ENCODE data around the gene MRPS17. TPM values are rescaled to one million over a fixed set of nuclear protein-coding genes. Genes with fewer than 3 reads are reported as not detected.

MRPS17 gene
- total RNA-seq, 1 experiment from 2014 or later = 38.2 TPM

DNA sequence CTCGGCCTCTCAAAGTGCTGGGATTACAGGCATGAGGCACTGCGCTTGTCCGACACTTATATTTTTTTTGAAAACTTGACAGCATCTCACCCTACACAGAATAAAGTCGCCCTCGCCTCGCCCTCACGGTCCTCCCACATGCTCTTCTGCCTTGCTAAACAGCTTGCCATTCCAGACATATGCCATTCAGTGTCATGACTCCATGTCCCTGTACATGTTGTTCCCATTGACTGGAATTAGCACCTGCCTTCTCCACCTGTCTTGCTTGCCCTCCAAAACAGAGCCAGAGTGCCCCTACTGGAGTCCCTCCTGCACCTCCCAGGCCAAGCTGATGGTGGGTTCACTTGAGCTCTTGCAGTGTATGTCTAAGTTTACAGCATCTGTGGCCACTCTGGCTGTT is 18.9 kb downstream of the MRPS17 start:
- peaks cover 20% of the 10 kb centered on the region for H3F3A ChIP-seq (ENCODE audit: insufficient read depth, low read depth)
- H3K79me2 ChIP-seq (ENCODE audit: low read depth) = peaks cover 68% of the 10 kb centered on the region
- BruUV-seq (replicated peaks) = no TSS peak
- peaks cover 21% of the 10 kb centered on the region for H4K20me1 ChIP-seq (ENCODE audit: insufficient read depth)
- ChIA-PET POLR2A (ENCODE audit: unreplicated experiment) (no interaction called here), CTCF (interaction anchor here (1.4 kb wide), 1 partner anchor 104 kb away, joined by 3 read pairs; no protein-coding TSS in a partner anchor)
- H3K27me3 ChIP-seq (ENCODE audit: insufficient read depth, low read depth) = no peaks in the 10 kb centered on the region
- no peaks in the 10 kb centered on the region for H3K9me3 ChIP-seq (ENCODE audit: insufficient read depth, low read depth)
- no peak overlapping the region for H3K4me2 ChIP-seq
- no peak overlapping the region for H3K4me3 ChIP-seq
- H3K4me1 ChIP-seq (replicated peaks; ENCODE audit: insufficient read depth) = peaks cover 4% of the 10 kb centered on the region; the same call in 1 of the 2 replicates
- TF ChIP-seq EZH2 (IDR thresholded peaks at IDR 0.05; ENCODE audit: low read depth) = no peak
- TF ChIP-seq CTCF (conservative IDR thresholded peaks at IDR 0.05) = no peak
- no peak for DNase-seq
- no peaks in the 10 kb centered on the region for H3K9me2 ChIP-seq (ENCODE audit: insufficient read depth)
- no peak overlapping the region for H3K27ac ChIP-seq
- intact Hi-C loops (cut with micrococcal nuclease; ENCODE audit: unreplicated experiment) = no loop called here
- no peak overlapping the region for H2AFZ ChIP-seq
- no peaks in the 10 kb centered on the region for H3K36me3 ChIP-seq (ENCODE audit: low read depth)

GRCh38 chr7:55970978-55971377 is 19.3 kb downstream of the MRPS17 start:
- Histone ChIP-seq H4K20me1 (ENCODE audit: insufficient read depth) (peaks cover 23% of the 10 kb centered on the region), H3F3A (ENCODE audit: insufficient read depth, low read depth) (peaks cover 16% of the 10 kb centered on the region), H3K9me3 (ENCODE audit: insufficient read depth, low read depth) (no peaks in the 10 kb centered on the region), H2AFZ (no peak overlapping the region), H3K4me2 (no peak overlapping the region), H3K4me1 (replicated peaks; ENCODE audit: insufficient read depth) (no peaks in the 10 kb centered on the region), H3K9me2 (ENCODE audit: insufficient read depth) (no peaks in the 10 kb centered on the region), H3K36me3 (ENCODE audit: low read depth) (no peaks in the 10 kb centered on the region), H3K79me2 (ENCODE audit: low read depth) (peaks cover 64% of the 10 kb centered on the region), H3K4me3 (no peak overlapping the region), H3K27ac (no peak overlapping the region), H3K27me3 (ENCODE audit: insufficient read depth, low read depth) (no peaks in the 10 kb centered on the region)
- ChIA-PET CTCF (interaction anchor here (1.4 kb wide), 1 partner anchor 104 kb away, joined by 3 read pairs; no protein-coding TSS in a partner anchor), POLR2A (ENCODE audit: unreplicated experiment) (no interaction called here)
- intact Hi-C loops (cut with micrococcal nuclease; ENCODE audit: unreplicated experiment) = no loop called here
- TF ChIP-seq EZH2 (IDR thresholded peaks at IDR 0.05; ENCODE audit: low read depth) (no peak), CTCF (conservative IDR thresholded peaks at IDR 0.05) (no peak)
- no peak for DNase-seq
- no TSS peak for BruUV-seq (replicated peaks)

DNA sequence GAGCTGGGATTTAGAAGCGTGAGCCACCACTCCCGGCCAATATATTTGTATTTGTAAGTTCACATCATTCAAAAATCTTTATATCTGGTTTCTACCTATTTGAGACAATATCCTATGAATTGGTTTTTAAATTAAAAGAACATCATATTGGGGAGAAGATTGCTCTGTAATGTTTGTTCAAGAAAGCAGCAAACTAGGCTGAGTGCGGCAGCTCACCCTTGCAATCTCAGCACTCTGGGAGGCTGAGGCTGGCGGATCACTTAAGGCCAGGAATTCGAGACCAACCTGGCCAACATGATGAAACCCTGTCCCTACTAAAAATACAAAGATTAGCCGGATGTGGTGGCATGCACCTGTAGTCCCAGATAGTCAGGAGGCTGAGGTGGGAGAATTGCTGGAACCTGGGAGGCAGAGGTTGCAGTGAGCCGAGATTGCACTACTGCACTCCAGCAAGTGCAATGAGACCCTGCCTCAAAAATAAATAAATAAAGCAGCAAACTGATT is 22.1 kb downstream of the MRPS17 start:
- POLR2A ChIA-PET (ENCODE audit: unreplicated experiment) = interaction anchor here (0.6 kb wide), 1 partner anchor 9 kb away, joined by 15 read pairs; no protein-coding TSS in a partner anchor

More for the DNA sequence above, 22.1 kb downstream of the MRPS17 start:
- Histone ChIP-seq H3K9me2 (ENCODE audit: insufficient read depth) (no peaks in the 10 kb centered on the region), H3K27ac (no peak overlapping the region), H4K20me1 (ENCODE audit: insufficient read depth) (peaks cover 33% of the 10 kb centered on the region), H3K4me3 (no peak overlapping the region), H3K79me2 (ENCODE audit: low read depth) (peaks cover 39% of the 10 kb centered on the region), H3F3A (ENCODE audit: insufficient read depth, low read depth) (peaks cover 12% of the 10 kb centered on the region; the same call in 1 of the 2 replicates), H3K27me3 (ENCODE audit: insufficient read depth, low read depth) (no peaks in the 10 kb centered on the region), H3K4me1 (replicated peaks; ENCODE audit: insufficient read depth) (0 out of 2 replicates have a peak, but pooled peaks cover 3% of the 10 kb centered on the region), H3K36me3 (ENCODE audit: low read depth) (peaks cover 12% of the 10 kb centered on the region; the same call in 1 of the 2 replicates), H2AFZ (no peak overlapping the region), H3K4me2 (no peak overlapping the region), H3K9me3 (ENCODE audit: insufficient read depth, low read depth) (no peaks in the 10 kb centered on the region)
- no peak for DNase-seq
- CTCF ChIA-PET = interaction anchor here (1.1 kb wide), 1 partner anchor 78 kb away, joined by 3 read pairs; no protein-coding TSS in a partner anchor
- no TSS peak for BruUV-seq (replicated peaks)
- TF ChIP-seq CTCF (conservative IDR thresholded peaks at IDR 0.05) (no peak), EZH2 (IDR thresholded peaks at IDR 0.05; ENCODE audit: low read depth) (no peak)
- intact Hi-C loops (cut with micrococcal nuclease; ENCODE audit: unreplicated experiment) = no loop called here

Measured in PC-9 (cell line).